HK-2 (cell line): ENCODE data around the gene RAB11A.

Source experiments
- DNase-seq: peaks from one replicate; pipeline ENCODE4 v3.0.0-alpha.2; 2018; ENCODE audit not compliant: unreplicated experiment

Gene RAB11A

DNA sequence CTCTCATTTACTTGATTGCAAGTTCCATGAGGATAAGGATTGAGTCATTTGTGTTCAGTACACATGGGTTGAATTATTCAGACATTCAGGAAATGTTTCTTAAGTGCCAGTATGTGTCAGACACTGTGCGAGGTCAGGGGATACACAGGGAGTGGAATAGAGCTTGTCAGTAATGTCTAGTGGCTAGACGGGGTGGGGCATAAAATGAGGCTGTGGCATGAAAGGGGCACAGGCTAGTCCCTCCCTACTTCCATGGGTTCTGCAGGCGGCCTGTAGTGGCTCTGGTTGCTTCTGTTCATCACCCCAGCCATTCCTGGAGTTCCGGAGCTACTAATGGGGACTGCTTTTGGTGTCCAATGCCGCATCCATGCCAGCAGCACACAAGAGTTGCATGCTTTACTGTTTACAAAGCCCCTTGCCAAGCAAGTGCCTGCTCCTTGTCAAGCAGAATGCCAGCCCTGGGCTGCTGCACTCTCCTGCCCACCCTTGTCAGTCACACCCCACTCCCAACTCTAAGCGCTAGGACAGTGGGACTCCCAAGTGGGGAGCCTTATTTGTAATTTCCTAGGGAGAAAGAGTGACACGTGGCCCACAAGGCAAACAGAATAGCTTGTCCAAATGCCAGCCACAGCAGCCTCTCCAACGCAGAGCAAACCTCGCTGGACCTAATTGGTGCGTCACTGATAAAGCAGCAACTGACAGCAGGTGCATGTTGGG, 70.8 kb downstream of the RAB11A start:
- DNase-seq: no peak

GRCh38 chr15:65940618-65940909, 71.3 kb downstream of the RAB11A start:
- no peak for DNase-seq
